WTC11 (cell line): ENCODE measurements around the gene JUND. TPM values are rescaled to one million over a fixed set of nuclear protein-coding genes. Genes with fewer than 3 reads are reported as not detected.

ENCODE experiments used
- ATF1 ChIP-seq: sonication (generic); formaldehyde crosslinking; IDR thresholded peaks from 2 replicates; pipeline ENCODE4 v1.8.1; 2023; ENCODE audit warnings: mild to moderate bottlenecking, moderate library complexity, missing genetic modification reagents
- CREM ChIP-seq: sonication (generic); formaldehyde crosslinking; IDR thresholded peaks from 2 replicates; pipeline ENCODE4 v1.8.1; 2022; ENCODE audit warnings: mild to moderate bottlenecking, missing genetic modification reagents, moderate library complexity
- ELF4 ChIP-seq: sonication (generic); formaldehyde crosslinking; IDR thresholded peaks from 2 replicates; pipeline ENCODE4 v1.8.1; 2022; ENCODE audit warnings: low read depth, mild to moderate bottlenecking, moderate library complexity, missing genetic modification reagents
- ETV6 ChIP-seq: sonication (generic); formaldehyde crosslinking; IDR thresholded peaks from 2 replicates; pipeline ENCODE4 v1.8.1; 2022; ENCODE audit warnings: mild to moderate bottlenecking, missing genetic modification reagents
- FOXJ3 ChIP-seq: sonication (generic); formaldehyde crosslinking; IDR thresholded peaks from 2 replicates; pipeline ENCODE4 v1.9.0; 2021; ENCODE audit warnings: missing genetic modification reagents, mild to moderate bottlenecking, borderline replicate concordance
- FOXP1 ChIP-seq: sonication (generic); formaldehyde crosslinking; IDR thresholded peaks from 2 replicates; pipeline ENCODE4 v1.8.0; 2022; ENCODE audit warnings: missing genetic modification reagents, mild to moderate bottlenecking, moderate library complexity, borderline replicate concordance
- GABPB1 ChIP-seq: sonication (generic); formaldehyde crosslinking; IDR thresholded peaks from 2 replicates; pipeline ENCODE4 v1.8.1; 2023; ENCODE audit warnings: mild to moderate bottlenecking, missing genetic modification reagents
- HMGA2 ChIP-seq: fragments of 250-450 bp; sonication (Bioruptor Pico); IDR thresholded peaks from 2 replicates; pipeline ENCODE4 v1.4.0; 2021; ENCODE audit warnings: mild to moderate bottlenecking, moderate library complexity
- MXD4 ChIP-seq: fragments of 250-450 bp; sonication (Bioruptor Pico); IDR thresholded peaks from 2 replicates; pipeline ENCODE4 v1.8.0; 2021; ENCODE audit warnings: mild to moderate bottlenecking, moderate library complexity, borderline replicate concordance
- NFYB ChIP-seq: sonication (generic); formaldehyde crosslinking; conservative IDR thresholded peaks from 2 replicates; pipeline ENCODE4 v1.8.0; 2022; ENCODE audit warnings: low read depth, missing genetic modification reagents
- RELA ChIP-seq: sonication (generic); formaldehyde crosslinking; IDR thresholded peaks from 2 replicates; pipeline ENCODE4 v1.8.1; 2022; ENCODE audit warnings: missing genetic modification reagents, mild to moderate bottlenecking, borderline replicate concordance
- SMAD3 ChIP-seq: sonication (generic); formaldehyde crosslinking; IDR thresholded peaks from 2 replicates; pipeline ENCODE4 v1.8.0; 2022; ENCODE audit warnings: missing genetic modification reagents, mild to moderate bottlenecking, borderline replicate concordance
- STAT6 ChIP-seq: sonication (generic); formaldehyde crosslinking; conservative IDR thresholded peaks from 2 replicates; pipeline ENCODE4 v1.8.1; 2023; ENCODE audit warnings: mild to moderate bottlenecking, low read depth, missing genetic modification reagents, moderate library complexity
- ZBTB21 ChIP-seq: sonication (generic); formaldehyde crosslinking; IDR thresholded peaks from 2 replicates; pipeline ENCODE4 v1.8.1; 2023; ENCODE audit warnings: mild to moderate bottlenecking, missing genetic modification reagents, borderline replicate concordance
- ZBTB43 ChIP-seq: sonication (generic); formaldehyde crosslinking; IDR thresholded peaks from 2 replicates; pipeline ENCODE4 v1.8.1; 2023; ENCODE audit warnings: mild to moderate bottlenecking, missing genetic modification reagents
- ZNF121 ChIP-seq: sonication (generic); formaldehyde crosslinking; IDR thresholded peaks from 2 replicates; pipeline ENCODE4 v1.8.0; 2023; ENCODE audit warnings: missing genetic modification reagents
- ZNF232 ChIP-seq: sonication (generic); formaldehyde crosslinking; IDR thresholded peaks from 2 replicates; pipeline ENCODE4 v1.8.0; 2022; ENCODE audit warnings: mild to moderate bottlenecking, missing genetic modification reagents
- ZNF281 ChIP-seq: sonication (generic); formaldehyde crosslinking; IDR thresholded peaks from 2 replicates; pipeline ENCODE4 v1.8.0; 2023; ENCODE audit warnings: mild to moderate bottlenecking, missing genetic modification reagents
- ZNF317 ChIP-seq: sonication (generic); formaldehyde crosslinking; IDR thresholded peaks from 2 replicates; pipeline ENCODE4 v1.8.1; 2023; ENCODE audit warnings: low read depth, mild to moderate bottlenecking, moderate library complexity, missing genetic modification reagents, borderline replicate concordance
- ZNF423 ChIP-seq: fragments of 250-450 bp; sonication (Bioruptor Pico); IDR thresholded peaks from 2 replicates; pipeline ENCODE4 v2.1.2; 2022; ENCODE audit warnings: mild to moderate bottlenecking, moderate library complexity
- ZNF425 ChIP-seq: fragments of 250-450 bp; sonication (Bioruptor Pico); conservative IDR thresholded peaks from 2 replicates; pipeline ENCODE4 v1.9.0; 2021; ENCODE audit warnings: mild to moderate bottlenecking
- ZNF671 ChIP-seq: fragments of 250-450 bp; sonication (Bioruptor Pico); IDR thresholded peaks from 2 replicates; pipeline ENCODE4 v1.8.0; 2021; ENCODE audit warnings: mild to moderate bottlenecking
- total RNA-seq: library from RNA; stranded (reverse); gene quantifications from 3 replicates; pipeline ENCODE4 v1.2.3, GENCODE V29; 2021
- TF ChIP-seq, protein P1 (sequence below): sonication (generic); formaldehyde crosslinking; IDR thresholded peaks from 2 replicates; pipeline ENCODE4 v1.8.1; 2023; ENCODE audit warnings: mild to moderate bottlenecking, missing genetic modification reagents, moderate library complexity
- TF ChIP-seq, protein P2 (sequence below): sonication (generic); formaldehyde crosslinking; IDR thresholded peaks from 2 replicates; pipeline ENCODE4 v1.8.1; 2022; ENCODE audit warnings: low read depth, mild to moderate bottlenecking, moderate library complexity, missing genetic modification reagents, borderline replicate concordance
- TF ChIP-seq, protein P3 (sequence below): sonication (generic); formaldehyde crosslinking; IDR thresholded peaks from 2 replicates; pipeline ENCODE4 v1.8.0; 2023; ENCODE audit warnings: missing genetic modification reagents

Gene JUND
- total RNA-seq, 1 experiment from 2014 or later: 121 TPM

DNA sequence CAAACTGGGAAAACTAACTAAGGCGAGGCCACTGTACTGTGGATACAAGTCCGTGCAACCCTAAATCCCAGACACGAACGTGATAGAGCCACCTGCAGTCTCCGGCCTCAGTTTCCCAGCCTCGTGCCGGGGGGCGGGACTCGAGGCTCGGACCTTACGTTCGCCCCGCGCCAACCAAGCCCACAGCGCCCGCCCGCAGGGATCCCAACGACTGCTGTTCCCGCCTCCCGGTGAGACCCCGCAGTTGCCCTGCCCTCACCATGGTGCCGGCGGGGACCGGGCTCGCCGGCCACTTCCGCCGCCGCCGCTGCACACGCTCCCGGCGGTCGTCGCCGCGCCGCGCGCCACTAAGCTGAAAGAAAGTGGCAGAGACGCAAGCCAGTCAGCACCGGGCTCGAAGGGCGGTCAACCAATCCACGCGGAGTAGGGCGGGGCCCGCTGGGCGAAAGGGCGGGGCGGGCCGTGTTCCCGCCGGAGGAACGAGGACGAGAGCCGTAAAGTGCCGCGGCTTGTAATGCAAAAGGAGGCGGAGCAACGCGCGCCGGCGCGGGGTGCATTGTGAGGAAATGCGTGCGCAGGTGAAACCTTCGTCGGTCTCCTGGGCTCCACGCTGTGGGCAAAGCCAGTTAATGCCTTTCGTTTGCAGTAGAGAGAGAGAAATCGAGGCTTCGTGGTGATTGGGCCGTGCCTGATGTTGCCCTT, 41.5 kb upstream of the JUND start, which contains the start of gene LSM4 (continued):
- TF ChIP-seq ZNF281 (CRISPR knock-in tag) (no peak), ZNF232 (CRISPR knock-in tag) (peak; percentile 66; the same call in 1 of the 2 replicates), ZNF121 (CRISPR knock-in tag) (no peak), NFYB (peak; percentile 92), RELA (CRISPR knock-in tag) (no peak), MXD4 (CRISPR knock-in tag) (no peak), ZNF317 (CRISPR knock-in tag) (no peak), CREM (CRISPR knock-in tag) (peak; percentile 84), ZNF425 (no peak), ZBTB21 (no peak), ETV6 (CRISPR knock-in tag) (peak; percentile 88; the same call in 1 of the 2 replicates), ATF1 (no peak), ZNF423 (CRISPR knock-in tag) (peak; percentile 28; the same call in 1 of the 2 replicates), STAT6 (no peak), FOXJ3 (CRISPR knock-in tag) (no peak), HMGA2 (CRISPR knock-in tag) (no peak), FOXP1 (CRISPR knock-in tag) (peak; percentile 93), ZBTB43 (CRISPR knock-in tag) (0 out of 2 replicates have a peak, but pooled peaks have one; percentile 58), ZNF671 (CRISPR knock-in tag) (no peak), GABPB1 (CRISPR knock-in tag) (0 out of 2 replicates have a peak, but pooled peaks have one; percentile 47), ELF4 (no peak), SMAD3 (CRISPR knock-in tag) (0 out of 2 replicates have a peak, but pooled peaks have one; percentile 66)
- TF ChIP-seq, protein P1, sequence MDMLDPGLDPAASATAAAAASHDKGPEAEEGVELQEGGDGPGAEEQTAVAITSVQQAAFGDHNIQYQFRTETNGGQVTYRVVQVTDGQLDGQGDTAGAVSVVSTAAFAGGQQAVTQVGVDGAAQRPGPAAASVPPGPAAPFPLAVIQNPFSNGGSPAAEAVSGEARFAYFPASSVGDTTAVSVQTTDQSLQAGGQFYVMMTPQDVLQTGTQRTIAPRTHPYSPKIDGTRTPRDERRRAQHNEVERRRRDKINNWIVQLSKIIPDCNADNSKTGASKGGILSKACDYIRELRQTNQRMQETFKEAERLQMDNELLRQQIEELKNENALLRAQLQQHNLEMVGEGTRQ: no peak
- TF ChIP-seq, protein P2, sequence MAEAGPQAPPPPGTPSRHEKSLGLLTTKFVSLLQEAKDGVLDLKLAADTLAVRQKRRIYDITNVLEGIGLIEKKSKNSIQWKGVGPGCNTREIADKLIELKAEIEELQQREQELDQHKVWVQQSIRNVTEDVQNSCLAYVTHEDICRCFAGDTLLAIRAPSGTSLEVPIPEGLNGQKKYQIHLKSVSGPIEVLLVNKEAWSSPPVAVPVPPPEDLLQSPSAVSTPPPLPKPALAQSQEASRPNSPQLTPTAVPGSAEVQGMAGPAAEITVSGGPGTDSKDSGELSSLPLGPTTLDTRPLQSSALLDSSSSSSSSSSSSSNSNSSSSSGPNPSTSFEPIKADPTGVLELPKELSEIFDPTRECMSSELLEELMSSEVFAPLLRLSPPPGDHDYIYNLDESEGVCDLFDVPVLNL: 0 out of 2 replicates have a peak, but pooled peaks have one; percentile 44
- TF ChIP-seq, protein P3, sequence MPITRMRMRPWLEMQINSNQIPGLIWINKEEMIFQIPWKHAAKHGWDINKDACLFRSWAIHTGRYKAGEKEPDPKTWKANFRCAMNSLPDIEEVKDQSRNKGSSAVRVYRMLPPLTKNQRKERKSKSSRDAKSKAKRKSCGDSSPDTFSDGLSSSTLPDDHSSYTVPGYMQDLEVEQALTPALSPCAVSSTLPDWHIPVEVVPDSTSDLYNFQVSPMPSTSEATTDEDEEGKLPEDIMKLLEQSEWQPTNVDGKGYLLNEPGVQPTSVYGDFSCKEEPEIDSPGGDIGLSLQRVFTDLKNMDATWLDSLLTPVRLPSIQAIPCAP (CRISPR knock-in tag): 0 out of 2 replicates have a peak, but pooled peaks have one; percentile 33
